ENCODE results near the gene SORCS2. TPM values are rescaled to one million over a fixed set of nuclear protein-coding genes. Genes with fewer than 3 reads are reported as not detected.

Gene SORCS2
- total RNA-seq, 4 donors from 2014 or later = 2.0 to 7.4 (median 3.6) TPM

GRCh38 chr4:7156761-7157488 is 35.4 kb upstream of the SORCS2 start:
- Histone ChIP-seq H3K27ac (no peak overlapping the region), H3K36me3 (no peaks in the 10 kb centered on the region), H3K4me3 (no peak overlapping the region), H3K27me3 (no peaks in the 10 kb centered on the region), H3K4me1 (peaks cover 0 to 26% (median 7%) of the 10 kb centered on the region in 3 donors), H3K9me3 (no peaks in the 10 kb centered on the region)
- TF ChIP-seq CTCF (IDR thresholded peaks at IDR 0.05) = peak in 3 of 4 experiments; percentile 46 to 60 (median 57)
- no peak for TF ChIP-seq EP300 (IDR thresholded peaks at IDR 0.05)
- WGBS, 2 donors (ENCODE audit: low coverage in 1 of 2) = 45 to 66% methylated on average over 5 to 8 of the region's 12 CpGs
- peak; percentile 60 for ATAC-seq

- 81 to 100% methylated on average over 1 to 8 of the region's 8 CpGs for WGBS, 2 donors (ENCODE audit: low coverage in 1 of 2)
- Histone ChIP-seq H3K4me1 (peaks cover 0 to 27% (median 7%) of the 10 kb centered on the region in 3 donors), H3K27ac (no peak overlapping the region), H3K27me3 (no peaks in the 10 kb centered on the region), H3K9me3 (no peaks in the 10 kb centered on the region), H3K4me3 (no peak overlapping the region), H3K36me3 (no peaks in the 10 kb centered on the region)
- TF ChIP-seq POLR2AphosphoS5 (IDR thresholded peaks at IDR 0.05) = no peak
- TF ChIP-seq CTCF (IDR thresholded peaks at IDR 0.05) = no peak
- no peak for TF ChIP-seq EP300 (IDR thresholded peaks at IDR 0.05)
- no peak for TF ChIP-seq POLR2A (IDR thresholded peaks at IDR 0.05)
- ATAC-seq = no peak
These were observed 34.7 kb upstream of the SORCS2 start for GRCh38 chr4:7157666-7158065.

GRCh38 chr4:7158081-7158750 is 34.1 kb upstream of the SORCS2 start:
- no peak overlapping the region for H3K27ac ChIP-seq
- H3K36me3 ChIP-seq = no peaks in the 10 kb centered on the region
- TF ChIP-seq EP300 (IDR thresholded peaks at IDR 0.05) (no peak), POLR2A (IDR thresholded peaks at IDR 0.05) (no peak), POLR2AphosphoS5 (IDR thresholded peaks at IDR 0.05) (no peak), CTCF (IDR thresholded peaks at IDR 0.05) (no peak)
- no peak for ATAC-seq
- H3K27me3 ChIP-seq = no peaks in the 10 kb centered on the region
- no peak overlapping the region for H3K4me3 ChIP-seq
- H3K4me1 ChIP-seq = peaks cover 0 to 27% (median 7%) of the 10 kb centered on the region in 3 donors
- WGBS, 2 donors (ENCODE audit: low coverage in 1 of 2) = 87 to 93% methylated on average over 7 to 17 of the region's 18 CpGs
- no peaks in the 10 kb centered on the region for H3K9me3 ChIP-seq

- TF ChIP-seq EP300 (IDR thresholded peaks at IDR 0.05) = no peak
- no peak for TF ChIP-seq POLR2A (IDR thresholded peaks at IDR 0.05)
- no peak for TF ChIP-seq POLR2AphosphoS5 (IDR thresholded peaks at IDR 0.05)
- TF ChIP-seq CTCF (IDR thresholded peaks at IDR 0.05) = no peak
- H3K27ac ChIP-seq = no peak overlapping the region
- peaks cover 0 to 27% (median 7%) of the 10 kb centered on the region in 3 donors for H3K4me1 ChIP-seq
- no peaks in the 10 kb centered on the region for H3K9me3 ChIP-seq
- 86 to 89% methylated on average over 3 to 5 of the region's 10 CpGs for WGBS, 2 donors (ENCODE audit: low coverage in 1 of 2)
- H3K36me3 ChIP-seq = no peaks in the 10 kb centered on the region
- ATAC-seq = no peak
- H3K27me3 ChIP-seq = no peaks in the 10 kb centered on the region
- H3K4me3 ChIP-seq = no peak overlapping the region
These were observed 33.3 kb upstream of the SORCS2 start for GRCh38 chr4:7158991-7159390.

GRCh38 chr4:7159923-7160322 is 32.4 kb upstream of the SORCS2 start:
- no peaks in the 10 kb centered on the region for H3K27me3 ChIP-seq
- no peak overlapping the region for H3K27ac ChIP-seq
- WGBS, 2 donors (ENCODE audit: low coverage in 1 of 2) = 51 to 74% methylated on average over 3 to 6 of the region's 6 CpGs
- peaks cover 0 to 27% (median 7%) of the 10 kb centered on the region in 3 donors for H3K4me1 ChIP-seq
- H3K36me3 ChIP-seq = no peaks in the 10 kb centered on the region
- no peak overlapping the region for H3K4me3 ChIP-seq
- ATAC-seq = no peak
- TF ChIP-seq POLR2A (IDR thresholded peaks at IDR 0.05) (no peak), POLR2AphosphoS5 (IDR thresholded peaks at IDR 0.05) (no peak), EP300 (IDR thresholded peaks at IDR 0.05) (no peak), CTCF (IDR thresholded peaks at IDR 0.05) (no peak)
- no peaks in the 10 kb centered on the region for H3K9me3 ChIP-seq
